ENCODE data around the gene OTOL1. TPM values are rescaled to one million over a fixed set of nuclear protein-coding genes. Genes with fewer than 3 reads are reported as not detected.
"Not testable (repeated sequence)": the region's sequence is repeated elsewhere in the genome, so short reads cannot be mapped to it uniquely, and the experiment has no call there.

OTOL1 gene
- total RNA-seq, 5 donors from 2014 or later (not counting 1 experiment from before 2014, with no cell fraction given), result not detected

- H3K27me3 ChIP-seq (replicated peaks in 1 of 2; ENCODE audit: control insufficient read depth in 2 of 2, extremely low read depth in 1 of 2, insufficient read depth in 2 of 2, low read length in 1 of 2); H3K4me1 Mint-ChIP-seq; H3K27ac ChIP-seq (ENCODE audit: low read length); ATAC-seq (replicated peaks in 1 of 4); H3K4me1 ChIP-seq (ENCODE audit: control insufficient read depth in 1 of 2, extremely low read depth in 1 of 2, insufficient read depth in 2 of 2, low read length in 2 of 2); H3K4me3 Mint-ChIP-seq; DNase-seq; H3K9me3 ChIP-seq; POLR2A ChIA-PET; H3K36me3 Mint-ChIP-seq; CTCF ChIA-PET; H3K36me3 ChIP-seq (ENCODE audit: control insufficient read depth in 2 of 2, extremely low read depth in 1 of 2, insufficient read depth in 1 of 2, low read length in 1 of 2); H3K4me3 ChIP-seq (ENCODE audit: control insufficient read depth in 1 of 2, extremely low read depth in 1 of 2, low read length in 1 of 2); H3K27ac Mint-ChIP-seq: not testable (repeated sequence)
- no CpG with 5 or more reads among the region's 1 CpG for WGBS (ENCODE audit: insufficient coverage)
- H3K9me3 Mint-ChIP-seq, result peaks cover 0 to 18% (median 0%) of the 10 kb centered on the region in 3 donors
- H3K27me3 Mint-ChIP-seq, result peaks cover 4 to 18% of the 10 kb centered on the region in 2 donors
These were observed 5.8 kb upstream of the OTOL1 start for GRCh38 chr3:161490845-161491244.

GRCh38 chr3:161498259-161498921 is 1.8 kb downstream of the OTOL1 start:
- Histone ChIP-seq H3K27me3 (replicated peaks in 1 of 2; ENCODE audit: control insufficient read depth in 2 of 2, extremely low read depth in 1 of 2, insufficient read depth in 2 of 2, low read length in 1 of 2) (no peaks in the 10 kb centered on the region), H3K27ac (ENCODE audit: low read length) (no peak overlapping the region), H3K9me3 (no peaks in the 10 kb centered on the region), H3K36me3 (ENCODE audit: control insufficient read depth in 2 of 2, extremely low read depth in 1 of 2, insufficient read depth in 1 of 2, low read length in 1 of 2) (no peaks in the 10 kb centered on the region), H3K4me1 (ENCODE audit: control insufficient read depth in 1 of 2, extremely low read depth in 1 of 2, insufficient read depth in 2 of 2, low read length in 2 of 2) (no peaks in the 10 kb centered on the region), H3K4me3 (ENCODE audit: control insufficient read depth in 1 of 2, extremely low read depth in 1 of 2, low read length in 1 of 2) (no peak overlapping the region)
- Mint-ChIP-seq H3K27me3 (peaks cover 5 to 17% of the 10 kb centered on the region in 2 donors), H3K27ac (no peak overlapping the region), H3K4me1 (no peaks in the 10 kb centered on the region), H3K4me3 (no peak overlapping the region), H3K36me3 (no peaks in the 10 kb centered on the region), H3K9me3 (peaks cover 0 to 18% (median 0%) of the 10 kb centered on the region in 3 donors)
- CTCF ChIA-PET, result no interaction called here
- POLR2A ChIA-PET, result no interaction called here
- ATAC-seq (replicated peaks in 1 of 4) (no peak), DNase-seq (no peak)
- WGBS (ENCODE audit: insufficient coverage), result no CpG with 5 or more reads among the region's 2 CpGs

- Histone ChIP-seq H3K4me3 (ENCODE audit: control insufficient read depth in 1 of 2, extremely low read depth in 1 of 2, low read length in 1 of 2) (no peak overlapping the region), H3K27ac (ENCODE audit: low read length) (no peak overlapping the region), H3K36me3 (ENCODE audit: control insufficient read depth in 2 of 2, extremely low read depth in 1 of 2, insufficient read depth in 1 of 2, low read length in 1 of 2) (no peaks in the 10 kb centered on the region), H3K9me3 (no peaks in the 10 kb centered on the region), H3K4me1 (ENCODE audit: control insufficient read depth in 1 of 2, extremely low read depth in 1 of 2, insufficient read depth in 2 of 2, low read length in 2 of 2) (no peaks in the 10 kb centered on the region), H3K27me3 (replicated peaks in 1 of 2; ENCODE audit: control insufficient read depth in 2 of 2, extremely low read depth in 1 of 2, insufficient read depth in 2 of 2, low read length in 1 of 2) (no peaks in the 10 kb centered on the region)
- H3K4me3 Mint-ChIP-seq, result no peak overlapping the region
- peaks cover 0 to 6% (median 0%) of the 10 kb centered on the region in 3 donors for H3K9me3 Mint-ChIP-seq
- H3K4me1 Mint-ChIP-seq, result no peaks in the 10 kb centered on the region
- peaks cover 5 to 11% of the 10 kb centered on the region in 2 donors for H3K27me3 Mint-ChIP-seq
- ChIA-PET POLR2A (no interaction called here), CTCF (no interaction called here)
- 100% methylated on average over 1 of the region's 3 CpGs for WGBS (ENCODE audit: insufficient coverage)
- no peak for ATAC-seq (replicated peaks in 1 of 4)
- no peak overlapping the region for H3K27ac Mint-ChIP-seq
- no peak for DNase-seq
- no peaks in the 10 kb centered on the region for H3K36me3 Mint-ChIP-seq
These were observed 3.6 kb downstream of the OTOL1 start for GRCh38 chr3:161500068-161500796.

- H3K36me3 ChIP-seq (ENCODE audit: control insufficient read depth in 2 of 2, extremely low read depth in 1 of 2, insufficient read depth in 1 of 2, low read length in 1 of 2), result no peaks in the 10 kb centered on the region
These were observed 6.7 kb downstream of the OTOL1 start for GRCh38 chr3:161503271-161503670.

GRCh38 chr3:161508852-161509477 is 12.4 kb downstream of the OTOL1 start:
- peaks cover 0 to 11% of the 10 kb centered on the region in 2 donors for H3K27me3 Mint-ChIP-seq
- H3K36me3 Mint-ChIP-seq, result no peaks in the 10 kb centered on the region
- DNase-seq (peak in 1 of 35 experiments; percentile 4), ATAC-seq (replicated peaks in 1 of 4) (no peak)
- no peak overlapping the region for H3K27ac Mint-ChIP-seq
- no peaks in the 10 kb centered on the region for H3K36me3 ChIP-seq (ENCODE audit: control insufficient read depth in 2 of 2, extremely low read depth in 1 of 2, insufficient read depth in 1 of 2, low read length in 1 of 2)
- ChIA-PET CTCF (interaction anchor here in 1 of 2 donors (0.6 kb wide), 1 partner anchor 53 kb away, joined by 5 read pairs; no protein-coding TSS in a partner anchor), POLR2A (no interaction called here)
- no peaks in the 10 kb centered on the region for H3K4me1 Mint-ChIP-seq
- no peak overlapping the region for H3K27ac ChIP-seq (ENCODE audit: low read length)
- no peaks in the 10 kb centered on the region for H3K4me1 ChIP-seq (ENCODE audit: control insufficient read depth in 1 of 2, extremely low read depth in 1 of 2, insufficient read depth in 2 of 2, low read length in 2 of 2)
- H3K4me3 ChIP-seq (ENCODE audit: control insufficient read depth in 1 of 2, extremely low read depth in 1 of 2, low read length in 1 of 2), result no peak overlapping the region
- H3K9me3 ChIP-seq, result no peaks in the 10 kb centered on the region
- WGBS (ENCODE audit: insufficient coverage), result no CpG with 5 or more reads among the region's 2 CpGs
- H3K4me3 Mint-ChIP-seq, result no peak overlapping the region
- H3K9me3 Mint-ChIP-seq, result no peaks in the 10 kb centered on the region
- no peaks in the 10 kb centered on the region for H3K27me3 ChIP-seq (replicated peaks in 1 of 2; ENCODE audit: control insufficient read depth in 2 of 2, extremely low read depth in 1 of 2, insufficient read depth in 2 of 2, low read length in 1 of 2)

More at GRCh38 chr3:161503271-161503670, 6.7 kb downstream of the OTOL1 start:
- Histone ChIP-seq H3K4me3 (ENCODE audit: control insufficient read depth in 1 of 2, extremely low read depth in 1 of 2, low read length in 1 of 2) (no peak overlapping the region), H3K9me3 (no peaks in the 10 kb centered on the region), H3K27ac (ENCODE audit: low read length) (no peak overlapping the region), H3K27me3 (replicated peaks in 1 of 2; ENCODE audit: control insufficient read depth in 2 of 2, extremely low read depth in 1 of 2, insufficient read depth in 2 of 2, low read length in 1 of 2) (no peaks in the 10 kb centered on the region), H3K4me1 (ENCODE audit: control insufficient read depth in 1 of 2, extremely low read depth in 1 of 2, insufficient read depth in 2 of 2, low read length in 2 of 2) (no peaks in the 10 kb centered on the region)
- WGBS (ENCODE audit: insufficient coverage), result 97% methylated on average over 7 of the region's 8 CpGs
- no peak for DNase-seq
- ChIA-PET CTCF (no interaction called here), POLR2A (no interaction called here)
- no peaks in the 10 kb centered on the region for H3K9me3 Mint-ChIP-seq
- H3K4me1 Mint-ChIP-seq, result no peaks in the 10 kb centered on the region
- ATAC-seq (replicated peaks in 1 of 4), result no peak
- H3K27ac Mint-ChIP-seq, result no peak overlapping the region
- peaks cover 2 to 16% of the 10 kb centered on the region in 2 donors for H3K27me3 Mint-ChIP-seq
- H3K4me3 Mint-ChIP-seq, result no peak overlapping the region
- no peaks in the 10 kb centered on the region for H3K36me3 Mint-ChIP-seq

- H3K4me1 ChIP-seq (ENCODE audit: control insufficient read depth in 1 of 2, extremely low read depth in 1 of 2, insufficient read depth in 2 of 2, low read length in 2 of 2), result no peaks in the 10 kb centered on the region
- H3K4me3 ChIP-seq (ENCODE audit: control insufficient read depth in 1 of 2, extremely low read depth in 1 of 2, low read length in 1 of 2), result no peak overlapping the region
- Mint-ChIP-seq H3K27me3 (peaks cover 0 to 19% of the 10 kb centered on the region in 2 donors), H3K36me3 (no peaks in the 10 kb centered on the region), H3K27ac (no peak overlapping the region), H3K4me3 (no peak overlapping the region), H3K9me3 (no peaks in the 10 kb centered on the region), H3K4me1 (no peaks in the 10 kb centered on the region)
- DNase-seq, result no peak
- no peak for ATAC-seq (replicated peaks in 1 of 4)
- WGBS (ENCODE audit: insufficient coverage), result 66% methylated on average over 4 of the region's 6 CpGs
- no peaks in the 10 kb centered on the region for H3K9me3 ChIP-seq
- no peaks in the 10 kb centered on the region for H3K36me3 ChIP-seq (ENCODE audit: control insufficient read depth in 2 of 2, extremely low read depth in 1 of 2, insufficient read depth in 1 of 2, low read length in 1 of 2)
- CTCF ChIA-PET, result no interaction called here
- POLR2A ChIA-PET, result no interaction called here
- no peak overlapping the region for H3K27ac ChIP-seq (ENCODE audit: low read length)
- no peaks in the 10 kb centered on the region for H3K27me3 ChIP-seq (replicated peaks in 1 of 2; ENCODE audit: control insufficient read depth in 2 of 2, extremely low read depth in 1 of 2, insufficient read depth in 2 of 2, low read length in 1 of 2)
These were observed 14.1 kb downstream of the OTOL1 start for GRCh38 chr3:161510510-161511260.
